ENCODE data around the gene AP4M1.
A peak's percentile ranks its signal among the peaks of the same experiment; 100 is the strongest.

AP4M1 gene

DNA sequence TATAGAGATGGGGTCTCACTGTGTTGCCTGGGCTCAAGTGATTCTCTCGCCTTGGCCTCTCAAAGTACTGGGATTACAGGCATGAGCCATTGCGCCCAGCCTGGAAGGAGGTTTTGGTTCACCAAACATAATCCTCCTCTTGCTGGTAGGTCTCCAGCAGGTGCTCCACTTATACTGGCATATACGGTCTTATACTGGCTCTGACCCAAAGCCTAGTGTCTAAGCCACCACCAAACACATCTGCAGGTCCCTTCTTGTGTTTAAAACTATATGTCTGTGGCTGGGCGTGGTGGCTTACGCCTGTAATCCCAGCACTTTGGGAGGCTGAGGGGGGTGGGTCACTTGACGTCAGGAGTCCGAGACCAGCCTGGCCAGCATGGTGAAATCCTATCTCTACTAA, 30.7 kb downstream of the AP4M1 start:
- H3K36me3 ChIP-seq (ENCODE audit: low read length), result no peaks in the 10 kb centered on the region
- no peak overlapping the region for H3K4me3 ChIP-seq (ENCODE audit: insufficient read depth, low read length, poor library complexity, severe bottlenecking)
- no peak overlapping the region for H3K27ac ChIP-seq (ENCODE audit: low read depth, low read length)
- no peak overlapping the region for H2AFZ ChIP-seq (ENCODE audit: low read depth, low read length, severe bottlenecking)
- H3K9ac ChIP-seq (ENCODE audit: low read length), result no peak overlapping the region
- H3K4me2 ChIP-seq (ENCODE audit: low read depth, low read length, poor library complexity, severe bottlenecking), result no peak overlapping the region
- no peaks in the 10 kb centered on the region for H3K9me2 ChIP-seq (replicated peaks; ENCODE audit: insufficient read depth, low read length)
- H3K79me2 ChIP-seq (ENCODE audit: insufficient read depth, low read length), result no peaks in the 10 kb centered on the region
- no peaks in the 10 kb centered on the region for H4K20me1 ChIP-seq (ENCODE audit: low read depth, low read length)
- no peaks in the 10 kb centered on the region for H3K9me3 ChIP-seq (ENCODE audit: insufficient read depth, low read length)
- TF ChIP-seq CTCF (IDR thresholded peaks at IDR 0.05; ENCODE audit: insufficient read depth, low read length, poor library complexity, severe bottlenecking) (no peak), EZH2phosphoT487 (conservative IDR thresholded peaks at IDR 0.05; ENCODE audit: low read length) (no peak)
- no peaks in the 10 kb centered on the region for H3K27me3 ChIP-seq (ENCODE audit: low read length)
- H3F3A ChIP-seq (ENCODE audit: insufficient read depth), result peaks cover 15% of the 10 kb centered on the region

DNA sequence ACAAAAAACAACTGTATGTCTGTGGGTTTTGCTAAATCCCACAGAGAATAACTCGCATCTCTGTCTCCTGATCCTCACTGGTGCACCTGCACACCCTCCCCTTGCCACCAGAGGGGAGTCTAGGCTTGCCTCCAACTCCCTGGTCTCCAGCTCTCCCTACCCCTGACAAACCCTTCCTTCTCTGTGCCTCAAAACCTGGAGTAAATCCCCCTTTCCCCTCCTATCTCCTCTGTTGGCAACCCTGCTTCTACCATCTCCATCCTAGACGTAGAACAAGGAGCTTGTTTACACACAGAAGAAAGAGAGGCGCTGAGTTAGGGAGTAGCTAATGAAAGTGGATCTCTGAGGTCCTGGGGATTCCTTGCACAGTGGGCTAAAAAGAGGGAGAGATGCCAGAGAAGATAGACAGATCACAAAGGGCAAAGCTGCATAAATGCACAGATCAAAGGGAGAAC, 31.3 kb downstream of the AP4M1 start:
- Histone ChIP-seq H3K36me3 (ENCODE audit: low read length) (no peaks in the 10 kb centered on the region), H3K9me3 (ENCODE audit: insufficient read depth, low read length) (no peaks in the 10 kb centered on the region), H3F3A (ENCODE audit: insufficient read depth) (peaks cover 19% of the 10 kb centered on the region), H3K4me3 (ENCODE audit: insufficient read depth, low read length, poor library complexity, severe bottlenecking) (no peak overlapping the region), H3K27me3 (ENCODE audit: low read length) (no peaks in the 10 kb centered on the region), H4K20me1 (ENCODE audit: low read depth, low read length) (no peaks in the 10 kb centered on the region), H3K79me2 (ENCODE audit: insufficient read depth, low read length) (no peaks in the 10 kb centered on the region), H3K9ac (ENCODE audit: low read length) (no peak overlapping the region), H3K27ac (ENCODE audit: low read depth, low read length) (no peak overlapping the region), H2AFZ (ENCODE audit: low read depth, low read length, severe bottlenecking) (no peak overlapping the region), H3K9me2 (replicated peaks; ENCODE audit: insufficient read depth, low read length) (no peaks in the 10 kb centered on the region), H3K4me2 (ENCODE audit: low read depth, low read length, poor library complexity, severe bottlenecking) (no peak overlapping the region)
- no peak for TF ChIP-seq EZH2phosphoT487 (conservative IDR thresholded peaks at IDR 0.05; ENCODE audit: low read length)
- TF ChIP-seq CTCF (IDR thresholded peaks at IDR 0.05; ENCODE audit: insufficient read depth, low read length, poor library complexity, severe bottlenecking), result peak; percentile 93

DNA sequence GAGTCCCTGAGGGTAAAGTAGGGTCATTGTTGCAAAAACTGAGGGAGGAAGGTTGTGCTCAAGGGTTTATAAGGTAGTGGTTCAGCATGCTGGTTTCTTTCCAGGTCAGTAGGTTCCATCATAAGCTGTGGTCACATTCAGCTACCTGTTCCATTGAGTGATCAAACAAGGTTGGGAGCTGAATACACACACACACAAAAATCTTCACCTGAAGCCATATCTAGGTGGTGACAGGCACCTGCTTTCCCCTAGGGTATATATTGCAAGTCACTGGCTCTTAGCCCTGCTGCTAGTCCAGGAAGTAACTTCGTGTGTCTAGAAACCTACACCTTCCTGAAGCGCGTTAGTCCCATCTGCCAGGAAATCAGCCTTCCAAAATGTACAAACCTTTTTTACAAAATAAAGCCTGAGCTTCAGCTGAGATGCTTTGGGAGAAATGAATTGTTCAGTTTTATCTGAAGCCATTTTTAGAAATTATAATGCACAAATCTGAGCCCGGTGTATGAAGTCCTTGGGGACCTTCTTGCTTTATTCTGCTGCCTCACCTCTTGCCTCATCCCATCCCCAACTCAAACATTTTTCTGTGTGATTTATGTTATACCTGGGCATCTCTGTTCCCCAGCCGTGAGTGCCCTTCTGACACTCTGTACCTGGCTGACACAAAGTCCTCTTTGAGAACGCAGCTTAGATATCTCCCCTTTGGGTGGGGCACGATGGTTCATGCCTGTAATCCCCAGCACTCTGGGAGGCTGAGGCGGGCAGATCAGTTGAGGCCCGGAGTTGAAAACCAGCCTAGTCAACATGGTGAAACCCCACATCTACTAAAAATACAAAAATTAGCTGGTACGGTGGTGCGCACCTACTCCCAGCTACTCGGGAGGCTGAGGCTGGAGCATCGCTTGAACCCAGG, 36.7 kb downstream of the AP4M1 start:
- H3K27ac ChIP-seq (ENCODE audit: low read depth, low read length), result peak overlapping the region; percentile 51

More for the DNA sequence above, 36.7 kb downstream of the AP4M1 start:
- Histone ChIP-seq H2AFZ (ENCODE audit: low read depth, low read length, severe bottlenecking) (peak overlapping the region; percentile 83), H3K9me3 (ENCODE audit: insufficient read depth, low read length) (no peaks in the 10 kb centered on the region), H4K20me1 (ENCODE audit: low read depth, low read length) (no peaks in the 10 kb centered on the region), H3K4me3 (ENCODE audit: insufficient read depth, low read length, poor library complexity, severe bottlenecking) (no peak overlapping the region), H3K9me2 (replicated peaks; ENCODE audit: insufficient read depth, low read length) (no peaks in the 10 kb centered on the region), H3K9ac (ENCODE audit: low read length) (peak overlapping the region; percentile 16), H3K27me3 (ENCODE audit: low read length) (no peaks in the 10 kb centered on the region), H3K36me3 (ENCODE audit: low read length) (no peaks in the 10 kb centered on the region), H3K79me2 (ENCODE audit: insufficient read depth, low read length) (no peaks in the 10 kb centered on the region), H3K4me2 (ENCODE audit: low read depth, low read length, poor library complexity, severe bottlenecking) (peak overlapping the region; percentile 47), H3F3A (ENCODE audit: insufficient read depth) (peaks cover 12% of the 10 kb centered on the region)
- TF ChIP-seq CTCF (IDR thresholded peaks at IDR 0.05; ENCODE audit: insufficient read depth, low read length, poor library complexity, severe bottlenecking) (no peak), EZH2phosphoT487 (conservative IDR thresholded peaks at IDR 0.05; ENCODE audit: low read length) (no peak)

Data from SU-DHL-6 (cell line).